A549 (cell line): ENCODE results near the gene ADGRB2. TPM values are rescaled to one million over a fixed set of nuclear protein-coding genes. Genes with fewer than 3 reads are reported as not detected.

ENCODE experiments used
- ATAC-seq, 2 experiments: fragments of 200-7000 bp in 1 of 2; fragments of >200 bp in 1 of 2; cut with Nextera tagmentation in 1 of 2; cut with Tn5 transposase in 1 of 2; 3 replicates each; pipeline versions ENCODE4 v1.8.0 to v1.9.1; 2018 to 2020; ENCODE audit warnings: mild to moderate bottlenecking in 1 of 2, moderate library complexity in 1 of 2
- CTCF ChIA-PET: fragments of 300-600 bp; sonication (Branson Sonifier 250); formaldehyde crosslinking; extraction: SDS; loops from one replicate; lab custom pipeline; 2021; ENCODE audit warnings: antibody characterized with exemption, inconsistent platforms; lab: Yijun Ruan, JAX
- POLR2A ChIA-PET: fragments of 350-600 bp; formaldehyde crosslinking; extraction: SDS; loops from one replicate; lab custom pipeline; 2021; ENCODE audit warnings: antibody characterized with exemption, inconsistent platforms; lab: Yijun Ruan, JAX
- DNase-seq, 2 experiments: peaks; one replicate each; pipeline versions ENCODE4 v3.0.0 to v3.0.0-alpha.2; 2011 to 2016; ENCODE audit warnings: low read depth in 1 of 2, low spot score in 1 of 2
- FAIRE-seq: peaks from 2 replicates; lab custom pipeline; 2011; peaks lifted over from hg19 to GRCh38; lab: Jason Lieb, UNC
- H3K27ac ChIP-seq, 2 experiments: fragments of >200 bp; sonication (Bioruptor Twin); formaldehyde crosslinking; 3 replicates each; pipeline ENCODE4 v1.5.1; 2016 to 2017
- H3K4me1 ChIP-seq: fragments of >200 bp; sonication (Bioruptor Twin); formaldehyde crosslinking; 3 replicates; pipeline ENCODE4 v1.6.1; 2016
- H3K4me2 ChIP-seq: fragments of >200 bp; sonication (Bioruptor Twin); formaldehyde crosslinking; 3 replicates; pipeline ENCODE4 v1.6.1; 2016
- H3K4me3 ChIP-seq: fragments of >200 bp; sonication (Bioruptor Twin); formaldehyde crosslinking; 3 replicates; pipeline ENCODE4 v1.5.1; 2016
- H3K9me3 ChIP-seq: fragments of >200 bp; sonication (Bioruptor Twin); formaldehyde crosslinking; 3 replicates; pipeline ENCODE4 v1.6.1; 2016
- CBX2 ChIP-seq: fragments of 200-600 bp; sonication (generic); IDR thresholded peaks from 2 replicates; pipeline ENCODE4 v1.6.1; 2016; ENCODE audit warnings: low read depth, mild to moderate bottlenecking, borderline replicate concordance
- CHD4 ChIP-seq: fragments of 200-600 bp; sonication (generic); IDR thresholded peaks from 2 replicates; pipeline ENCODE4 v1.6.1; 2016; ENCODE audit warnings: antibody characterized with exemption, mild to moderate bottlenecking, borderline replicate concordance
- EHF ChIP-seq: fragments of 250-450 bp; sonication (Bioruptor Pico); IDR thresholded peaks from 2 replicates; pipeline ENCODE4 v1.5.0; 2020; ENCODE audit warnings: mild to moderate bottlenecking
- FOXS1 ChIP-seq: fragments of 250-450 bp; sonication (Bioruptor Pico); IDR thresholded peaks from 2 replicates; pipeline ENCODE4 v1.5.0; 2020; ENCODE audit warnings: mild to moderate bottlenecking, moderate library complexity
- HDAC2 ChIP-seq: fragments of 200-600 bp; sonication (generic); IDR thresholded peaks from 2 replicates; pipeline ENCODE4 v1.6.1; 2016
- HMGXB4 ChIP-seq: fragments of 250-450 bp; sonication (Bioruptor Pico); IDR thresholded peaks from 2 replicates; pipeline ENCODE4 v1.5.0; 2021; ENCODE audit warnings: mild to moderate bottlenecking, moderate library complexity, borderline replicate concordance
- HOXB5 ChIP-seq: fragments of 250-450 bp; sonication (Bioruptor Pico); IDR thresholded peaks from 2 replicates; pipeline ENCODE4 v1.5.0; 2020; ENCODE audit warnings: mild to moderate bottlenecking, moderate library complexity
- JUNB ChIP-seq: fragments of >200 bp; sonication (Bioruptor Twin); formaldehyde crosslinking; IDR thresholded peaks from 2 replicates; pipeline ENCODE4 v1.6.1; 2016
- MAFK ChIP-seq: fragments of 450-650 bp; IDR thresholded peaks from 2 replicates; pipeline ENCODE4 v1.6.1; 2014; ENCODE audit not compliant: partially characterized antibody
- MAX ChIP-seq: IDR thresholded peaks from 2 replicates; pipeline ENCODE4 v1.6.1; 2012
- MAZ ChIP-seq: fragments of 150-350 bp; IDR thresholded peaks from 2 replicates; pipeline ENCODE4 v1.6.1; 2014; ENCODE audit warnings: antibody characterized with exemption, low read depth, low read length, borderline replicate concordance
- NR3C1 ChIP-seq: fragments of >200 bp; sonication (Bioruptor Twin); formaldehyde crosslinking; IDR thresholded peaks from 3 replicates; pipeline ENCODE4 v1.6.1; 2017
- POLR2AphosphoS2 ChIP-seq: conservative IDR thresholded peaks from 2 replicates; pipeline ENCODE4 v1.6.1; 2012; ENCODE audit warnings: low read length, improper control_type of control experiment, inconsistent platforms
- RARB ChIP-seq: fragments of 250-450 bp; sonication (Bioruptor Pico); IDR thresholded peaks from 2 replicates; pipeline ENCODE4 v1.8.0; 2021; ENCODE audit warnings: mild to moderate bottlenecking, moderate library complexity
- TP53 ChIP-seq: fragments of 250-450 bp; sonication (Bioruptor Pico); IDR thresholded peaks from 2 replicates; pipeline ENCODE4 v1.5.0; 2021; ENCODE audit warnings: mild to moderate bottlenecking, moderate library complexity
- ZFP36 ChIP-seq: fragments of 450-650 bp; IDR thresholded peaks from 2 replicates; pipeline ENCODE4 v1.6.1; 2014; ENCODE audit warnings: borderline replicate concordance; ENCODE audit not compliant: partially characterized antibody
- WGBS: methylation state at CpG from one replicate; pipeline ENCODE4 v1.1.6; 2017; ENCODE audit errors: missing lambda C conversion rate; 5-methylcytosine and 5-hydroxymethylcytosine counted together
- polyA plus RNA-seq, 4 experiments: library from polyadenylated mRNA; depleted of rRNA in 3 of 4; stranded (reverse); fragments of >200 nt; fragmentation: RNase III in 1 of 4; extraction: RNeasy Plus Mini Kit Qiagen cat#74134 plus additional on column Dnase treatment in 1 of 4; gene quantifications; 2 replicates in 3 of 4; 3 replicates in 1 of 4; pipeline ENCODE4 v1.2.3, GENCODE V29; 2011 to 2017
- TF ChIP-seq, protein P1 (sequence below): fragments of >200 bp; sonication (Bioruptor Twin); formaldehyde crosslinking; IDR thresholded peaks from 3 replicates; pipeline ENCODE4 v1.5.1; 2016
- TF ChIP-seq, protein P2 (sequence below): IDR thresholded peaks from 2 replicates; pipeline ENCODE4 v1.6.1; 2012
- TF ChIP-seq, protein P3 (sequence below): IDR thresholded peaks from 2 replicates; pipeline ENCODE4 v1.6.1; 2012; ENCODE audit warnings: low read depth, borderline replicate concordance
- TF ChIP-seq, protein P4 (sequence below): fragments of 250-450 bp; sonication (Bioruptor Pico); IDR thresholded peaks from 2 replicates; pipeline ENCODE4 v1.5.0; 2020; ENCODE audit warnings: low read depth, mild to moderate bottlenecking, moderate library complexity

Gene ADGRB2
- polyA plus RNA-seq, 2 of the 4 experiments (the other 2 are of a cell fraction): 2.3 to 6.6 TPM

- TF ChIP-seq FOXS1 (CRISPR knock-in tag) (no peak), ZFP36 (no peak), POLR2AphosphoS2 (no peak), EHF (CRISPR knock-in tag) (no peak), JUNB (no peak), CHD4 (no peak), HDAC2 (no peak), HMGXB4 (no peak), NR3C1 (no peak), RARB (CRISPR knock-in tag) (no peak), HOXB5 (CRISPR knock-in tag) (no peak)
- TF ChIP-seq, protein P1, sequence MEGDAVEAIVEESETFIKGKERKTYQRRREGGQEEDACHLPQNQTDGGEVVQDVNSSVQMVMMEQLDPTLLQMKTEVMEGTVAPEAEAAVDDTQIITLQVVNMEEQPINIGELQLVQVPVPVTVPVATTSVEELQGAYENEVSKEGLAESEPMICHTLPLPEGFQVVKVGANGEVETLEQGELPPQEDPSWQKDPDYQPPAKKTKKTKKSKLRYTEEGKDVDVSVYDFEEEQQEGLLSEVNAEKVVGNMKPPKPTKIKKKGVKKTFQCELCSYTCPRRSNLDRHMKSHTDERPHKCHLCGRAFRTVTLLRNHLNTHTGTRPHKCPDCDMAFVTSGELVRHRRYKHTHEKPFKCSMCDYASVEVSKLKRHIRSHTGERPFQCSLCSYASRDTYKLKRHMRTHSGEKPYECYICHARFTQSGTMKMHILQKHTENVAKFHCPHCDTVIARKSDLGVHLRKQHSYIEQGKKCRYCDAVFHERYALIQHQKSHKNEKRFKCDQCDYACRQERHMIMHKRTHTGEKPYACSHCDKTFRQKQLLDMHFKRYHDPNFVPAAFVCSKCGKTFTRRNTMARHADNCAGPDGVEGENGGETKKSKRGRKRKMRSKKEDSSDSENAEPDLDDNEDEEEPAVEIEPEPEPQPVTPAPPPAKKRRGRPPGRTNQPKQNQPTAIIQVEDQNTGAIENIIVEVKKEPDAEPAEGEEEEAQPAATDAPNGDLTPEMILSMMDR: no peak
- TF ChIP-seq, protein P2, sequence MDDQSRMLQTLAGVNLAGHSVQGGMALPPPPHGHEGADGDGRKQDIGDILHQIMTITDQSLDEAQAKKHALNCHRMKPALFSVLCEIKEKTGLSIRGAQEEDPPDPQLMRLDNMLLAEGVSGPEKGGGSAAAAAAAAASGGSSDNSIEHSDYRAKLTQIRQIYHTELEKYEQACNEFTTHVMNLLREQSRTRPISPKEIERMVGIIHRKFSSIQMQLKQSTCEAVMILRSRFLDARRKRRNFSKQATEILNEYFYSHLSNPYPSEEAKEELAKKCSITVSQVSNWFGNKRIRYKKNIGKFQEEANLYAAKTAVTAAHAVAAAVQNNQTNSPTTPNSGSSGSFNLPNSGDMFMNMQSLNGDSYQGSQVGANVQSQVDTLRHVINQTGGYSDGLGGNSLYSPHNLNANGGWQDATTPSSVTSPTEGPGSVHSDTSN: no peak
- Histone ChIP-seq H3K4me1 (no peaks in the 10 kb centered on the region), H3K27ac (no peak overlapping the region), H3K4me2 (no peak overlapping the region), H3K4me3 (no peak overlapping the region), H3K9me3 (no peaks in the 10 kb centered on the region)
- ChIA-PET POLR2A (no interaction called here), CTCF (interaction anchor here (0.7 to 4.3 kb wide), 4 partner anchors 14 to 68 kb away, joined by 3 to 13 read pairs (median 4); no protein-coding TSS in a partner anchor)
- FAIRE-seq (no peak), ATAC-seq (no peak), DNase-seq (no peak)
- no CpG with 5 or more reads among the region's 6 CpGs for WGBS
These were observed 31.8 kb downstream of the ADGRB2 start for GRCh38 chr1:31732343-31732742.

GRCh38 chr1:31731049-31731565 lies 33.0 kb downstream of the ADGRB2 start:
- WGBS: 89% methylated on average over 6 of the region's 12 CpGs
- Histone ChIP-seq H3K4me2 (no peak overlapping the region), H3K27ac (no peak overlapping the region), H3K9me3 (no peaks in the 10 kb centered on the region), H3K4me3 (no peak overlapping the region), H3K4me1 (no peaks in the 10 kb centered on the region)
- TF ChIP-seq MAZ: no peak
- TF ChIP-seq, protein P3, sequence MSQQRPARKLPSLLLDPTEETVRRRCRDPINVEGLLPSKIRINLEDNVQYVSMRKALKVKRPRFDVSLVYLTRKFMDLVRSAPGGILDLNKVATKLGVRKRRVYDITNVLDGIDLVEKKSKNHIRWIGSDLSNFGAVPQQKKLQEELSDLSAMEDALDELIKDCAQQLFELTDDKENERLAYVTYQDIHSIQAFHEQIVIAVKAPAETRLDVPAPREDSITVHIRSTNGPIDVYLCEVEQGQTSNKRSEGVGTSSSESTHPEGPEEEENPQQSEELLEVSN: no peak
- no peak for TF ChIP-seq EHF (CRISPR knock-in tag)
- TF ChIP-seq, protein P4, sequence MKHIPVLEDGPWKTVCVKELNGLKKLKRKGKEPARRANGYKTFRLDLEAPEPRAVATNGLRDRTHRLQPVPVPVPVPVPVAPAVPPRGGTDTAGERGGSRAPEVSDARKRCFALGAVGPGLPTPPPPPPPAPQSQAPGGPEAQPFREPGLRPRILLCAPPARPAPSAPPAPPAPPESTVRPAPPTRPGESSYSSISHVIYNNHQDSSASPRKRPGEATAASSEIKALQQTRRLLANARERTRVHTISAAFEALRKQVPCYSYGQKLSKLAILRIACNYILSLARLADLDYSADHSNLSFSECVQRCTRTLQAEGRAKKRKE (CRISPR knock-in tag): no peak
- TF ChIP-seq MAX: no peak
- no peak for TF ChIP-seq TP53 (CRISPR knock-in tag)
- TF ChIP-seq MAFK: no peak
- TF ChIP-seq, protein P2: no peak
- TF ChIP-seq CBX2: no peak
- POLR2A ChIA-PET: no interaction called here
- ATAC-seq: no peak
- FAIRE-seq: no peak
- CTCF ChIA-PET: interaction anchor here (0.5 to 1.4 kb wide), 3 partner anchors 15 to 28 kb away, joined by 3 to 10 read pairs (median 4); no protein-coding TSS in a partner anchor
- no peak for DNase-seq
